Prostate gland (tissue), 2 donors: ENCODE data around the gene IKZF5.

Experiments used
- CTCF ChIP-seq, 4 experiments: fragments of 200-600 bp in 2 of 4; fragments of 450-650 bp in 2 of 4; sonication (generic) in 2 of 4; IDR thresholded peaks; 1 replicate in 3 of 4; 2 replicates in 1 of 4; pipeline ENCODE4 v1.5.1; 2016 to 2019; ENCODE audit warnings: antibody characterized with exemption in 4 of 4, mild to moderate bottlenecking in 2 of 4, moderate library complexity in 2 of 4
- POLR2A ChIP-seq: fragments of 450-650 bp; IDR thresholded peaks from one replicate; pipeline ENCODE4 v1.6.1; 2016; ENCODE audit warnings: antibody characterized with exemption, mild to moderate bottlenecking

GRCh38 chr10:123027861-123028260 is 19.3 kb upstream of the IKZF5 start:
- no peak for TF ChIP-seq CTCF (IDR thresholded peaks at IDR 0.05)
- no peak for TF ChIP-seq POLR2A
